ENCODE measurements around the gene MEAK7. TPM values are rescaled to one million over a fixed set of nuclear protein-coding genes. Genes with fewer than 3 reads are reported as not detected.

The MEAK7 gene
- total RNA-seq, 4 donors from 2014 or later: 20.3 to 29.1 (median 21.8) TPM

- in situ Hi-C loops (cut with MboI; ENCODE audit: low pct_ligation_motif_present in 1 of 4, low pct_unique_long_range_greater_than_20kb in 1 of 4, low sequenced_read_pairs in 3 of 4): no loop called here
- 67 to 88% methylated on average over 4 to 6 of the region's 6 CpGs for WGBS, 2 donors (ENCODE audit: low coverage in 1 of 2)
Observed at GRCh38 chr16:84535408-84535807, 30.9 kb upstream of the MEAK7 start.

DNA sequence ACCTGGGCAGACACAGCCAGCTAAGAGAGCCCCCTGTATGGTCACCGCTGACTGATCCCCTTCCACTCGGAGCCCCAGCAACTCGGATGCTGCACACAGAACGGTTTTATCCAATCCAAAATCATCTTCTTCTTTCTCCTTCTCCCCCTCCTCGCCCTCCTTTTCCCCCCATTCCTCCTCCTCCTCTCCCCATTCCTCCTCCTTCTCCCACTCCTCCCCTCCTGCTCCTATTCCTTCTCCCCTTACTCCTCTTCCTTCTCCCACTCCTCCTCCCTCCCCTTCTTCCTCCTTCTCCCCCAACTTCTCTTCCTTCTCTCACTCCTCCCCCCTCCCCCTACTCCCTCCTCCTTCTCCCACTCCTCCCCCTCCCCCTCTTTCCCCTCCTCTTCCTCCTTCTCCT is 30.4 kb upstream of the MEAK7 start:
- Histone ChIP-seq H3K27me3 (no peaks in the 10 kb centered on the region), H3K36me3 (no peaks in the 10 kb centered on the region), H3K4me1 (peaks cover 0 to 17% (median 10%) of the 10 kb centered on the region in 4 donors), H3K27ac (no peak overlapping the region), H3K9me3 (no peaks in the 10 kb centered on the region), H3K4me3 (no peak overlapping the region)
- DNase-seq: no peak
- intact Hi-C loops (cut with DNase I; ENCODE audit: low total_unique reads) (no loop called here), in situ Hi-C loops (cut with MboI; ENCODE audit: low pct_ligation_motif_present in 1 of 4, low pct_unique_long_range_greater_than_20kb in 1 of 4, low sequenced_read_pairs in 3 of 4) (no loop called here)
- TF ChIP-seq POLR2A (IDR thresholded peaks at IDR 0.05): no peak
- 91 to 95% methylated on average over 4 to 5 of the region's 5 CpGs for WGBS, 2 donors (ENCODE audit: low coverage in 1 of 2)

More at GRCh38 chr16:84535408-84535807, 30.9 kb upstream of the MEAK7 start:
- intact Hi-C loops (cut with DNase I; ENCODE audit: low total_unique reads): no loop called here
- Histone ChIP-seq H3K36me3 (no peaks in the 10 kb centered on the region), H3K9me3 (no peaks in the 10 kb centered on the region), H3K4me3 (no peak overlapping the region), H3K27ac (no peak overlapping the region), H3K27me3 (no peaks in the 10 kb centered on the region), H3K4me1 (peaks cover 0 to 17% (median 10%) of the 10 kb centered on the region in 4 donors)
- no peak for DNase-seq
- no peak for TF ChIP-seq CTCF (IDR thresholded peaks at IDR 0.05)
- TF ChIP-seq POLR2A (IDR thresholded peaks at IDR 0.05): no peak
- no peak for TF ChIP-seq POLR2AphosphoS5 (IDR thresholded peaks at IDR 0.05)
- TF ChIP-seq EP300 (IDR thresholded peaks at IDR 0.05; ENCODE audit: low read depth): no peak

DNA sequence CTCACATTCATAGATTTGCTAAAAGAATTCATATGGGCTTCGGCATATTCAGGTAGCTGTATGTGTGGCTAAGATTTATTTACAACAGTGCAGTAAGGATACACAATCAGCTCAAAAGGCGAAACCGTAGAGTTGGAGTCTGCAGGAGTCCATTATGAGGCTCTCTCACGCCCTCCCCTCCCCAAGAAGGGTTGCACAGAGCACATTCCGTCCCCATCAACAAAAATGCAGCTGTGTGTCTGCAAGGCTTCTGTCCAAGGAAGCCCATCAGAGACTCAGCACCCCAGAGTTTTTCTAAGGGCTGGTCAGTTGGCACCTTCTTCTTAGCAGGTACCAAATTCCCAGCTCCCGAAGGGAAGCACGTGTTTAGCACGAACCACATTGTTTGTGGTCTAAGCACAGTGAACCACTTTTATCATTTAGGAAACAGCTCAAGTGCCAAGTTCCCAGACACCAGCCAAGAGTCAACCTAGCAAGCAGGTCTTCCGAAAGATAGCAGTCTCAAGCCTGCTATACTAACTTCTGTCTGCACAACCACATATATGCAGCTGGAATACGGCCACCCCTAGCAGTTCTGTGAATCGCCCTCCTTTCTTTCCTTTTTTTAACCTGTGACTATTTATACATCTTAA is 28.5 kb upstream of the MEAK7 start:
- peak in 1 of 3 donors; percentile 12 for TF ChIP-seq POLR2AphosphoS5 (IDR thresholded peaks at IDR 0.05)
- TF ChIP-seq CTCF (IDR thresholded peaks at IDR 0.05): no peak
- intact Hi-C loops (cut with DNase I; ENCODE audit: low total_unique reads) (no loop called here), in situ Hi-C loops (cut with MboI; ENCODE audit: low pct_ligation_motif_present in 1 of 4, low pct_unique_long_range_greater_than_20kb in 1 of 4, low sequenced_read_pairs in 3 of 4) (no loop called here)
- Histone ChIP-seq H3K4me3 (no peak overlapping the region), H3K9me3 (no peaks in the 10 kb centered on the region), H3K27ac (peak overlapping the region; percentile 66 to 78 (median 70)), H3K36me3 (no peaks in the 10 kb centered on the region), H3K27me3 (no peaks in the 10 kb centered on the region), H3K4me1 (peaks cover 0 to 18% (median 10%) of the 10 kb centered on the region in 4 donors)
- WGBS, 2 donors (ENCODE audit: low coverage in 1 of 2): 67 to 82% methylated on average over 6 to 11 of the region's 11 CpGs
- DNase-seq: no peak

- no peaks in the 10 kb centered on the region for H3K27me3 ChIP-seq
- in situ Hi-C loops (cut with MboI; ENCODE audit: low pct_ligation_motif_present in 1 of 4, low pct_unique_long_range_greater_than_20kb in 1 of 4, low sequenced_read_pairs in 3 of 4) (no loop called here), intact Hi-C loops (cut with DNase I; ENCODE audit: low total_unique reads) (no loop called here)
- peak overlapping the region; percentile 66 to 78 (median 70) for H3K27ac ChIP-seq
- 51 to 60% methylated on average over 3 to 10 of the region's 10 CpGs for WGBS, 2 donors (ENCODE audit: low coverage in 1 of 2)
- H3K4me3 ChIP-seq: no peak overlapping the region
- no peaks in the 10 kb centered on the region for H3K9me3 ChIP-seq
- TF ChIP-seq EP300 (IDR thresholded peaks at IDR 0.05; ENCODE audit: low read depth) (no peak), CTCF (IDR thresholded peaks at IDR 0.05) (no peak), POLR2AphosphoS5 (IDR thresholded peaks at IDR 0.05) (peak in 2 of 3 donors; percentile 29 to 47)
- H3K36me3 ChIP-seq: no peaks in the 10 kb centered on the region
- peaks cover 0 to 25% (median 11%) of the 10 kb centered on the region in 4 donors for H3K4me1 ChIP-seq
- DNase-seq: peak; percentile 24
Observed at GRCh38 chr16:84532291-84532724, 27.8 kb upstream of the MEAK7 start.

- TF ChIP-seq POLR2AphosphoS5 (IDR thresholded peaks at IDR 0.05) (no peak), POLR2A (IDR thresholded peaks at IDR 0.05) (no peak), EP300 (IDR thresholded peaks at IDR 0.05; ENCODE audit: low read depth) (no peak), CTCF (IDR thresholded peaks at IDR 0.05) (no peak)
- Histone ChIP-seq H3K9me3 (no peaks in the 10 kb centered on the region), H3K27ac (peak overlapping the region; percentile 66 to 78 (median 70)), H3K4me3 (no peak overlapping the region), H3K27me3 (no peaks in the 10 kb centered on the region), H3K36me3 (no peaks in the 10 kb centered on the region), H3K4me1 (peaks cover 0 to 25% (median 16%) of the 10 kb centered on the region in 4 donors)
- in situ Hi-C loops (cut with MboI; ENCODE audit: low pct_ligation_motif_present in 1 of 4, low pct_unique_long_range_greater_than_20kb in 1 of 4, low sequenced_read_pairs in 3 of 4) (no loop called here), intact Hi-C loops (cut with DNase I; ENCODE audit: low total_unique reads) (no loop called here)
- no peak for DNase-seq
- WGBS, 2 donors (ENCODE audit: low coverage in 1 of 2): 60 to 80% methylated on average over 4 to 9 of the region's 9 CpGs
Observed at GRCh38 chr16:84531671-84532111, 27.2 kb upstream of the MEAK7 start.

All from transverse colon (tissue), 4 donors.